Peyer's patch (tissue), 4 donors: ENCODE data around the gene RGS3. TPM values are rescaled to one million over a fixed set of nuclear protein-coding genes. Genes with fewer than 3 reads are reported as not detected.

Experiments
- DNase-seq, 3 donors: peaks; one replicate each; pipeline ENCODE4 v3.0.0-alpha.2; 2017 to 2019
- H3K27ac ChIP-seq, 4 donors: fragments of 200-600 bp; sonication (generic); one replicate each; pipeline ENCODE4 v1.5.1; 2016 to 2019
- H3K27me3 ChIP-seq, 2 donors: fragments of 200-600 bp; sonication (generic); one replicate each; pipeline ENCODE4 v1.5.1; 2019
- H3K36me3 ChIP-seq, 3 donors: fragments of 200-600 bp; sonication (generic); one replicate each; pipeline ENCODE4 v1.5.1; 2016 to 2019
- H3K4me1 ChIP-seq, 4 donors: fragments of 200-600 bp; sonication (generic); one replicate each; pipeline ENCODE4 v1.5.1; 2016 to 2019
- H3K4me3 ChIP-seq, 4 donors: fragments of 200-600 bp; sonication (generic); 1 replicate in 3 of 4; 2 replicates in 1 of 4; pipeline ENCODE4 v1.5.1; 2016 to 2019; ENCODE audit warnings: mild to moderate bottlenecking in 1 of 4
- H3K9me3 ChIP-seq, 4 donors: fragments of 200-600 bp; sonication (generic); one replicate each; pipeline ENCODE4 v1.5.1; 2016 to 2019; ENCODE audit warnings: mild to moderate bottlenecking in 1 of 4
- POLR2A ChIP-seq, 2 donors: fragments of 450-650 bp; IDR thresholded peaks; one replicate each; pipeline ENCODE4 v1.5.1; 2017; ENCODE audit warnings: antibody characterized with exemption in 2 of 2, mild to moderate bottlenecking in 2 of 2, moderate library complexity in 2 of 2
- total RNA-seq, 4 donors: library from RNA; depleted of rRNA; stranded (reverse); fragments of >200 nt; gene quantifications; one replicate each; pipeline ENCODE4 v1.1.0, GENCODE V29; 2016
- TF ChIP-seq, protein P1 (sequence below), 6 experiments: fragments of 450-650 bp in 4 of 6; fragments of 200-600 bp in 2 of 6; sonication (generic) in 1 of 6; IDR thresholded peaks; one replicate each; pipeline ENCODE4 v1.5.1; 2017 to 2019; ENCODE audit warnings: antibody characterized with exemption in 6 of 6, mild to moderate bottlenecking in 3 of 6, moderate library complexity in 1 of 6

Gene RGS3
- total RNA-seq, 4 donors from 2014 or later: 55.3 to 113 (median 88.6) TPM

DNA sequence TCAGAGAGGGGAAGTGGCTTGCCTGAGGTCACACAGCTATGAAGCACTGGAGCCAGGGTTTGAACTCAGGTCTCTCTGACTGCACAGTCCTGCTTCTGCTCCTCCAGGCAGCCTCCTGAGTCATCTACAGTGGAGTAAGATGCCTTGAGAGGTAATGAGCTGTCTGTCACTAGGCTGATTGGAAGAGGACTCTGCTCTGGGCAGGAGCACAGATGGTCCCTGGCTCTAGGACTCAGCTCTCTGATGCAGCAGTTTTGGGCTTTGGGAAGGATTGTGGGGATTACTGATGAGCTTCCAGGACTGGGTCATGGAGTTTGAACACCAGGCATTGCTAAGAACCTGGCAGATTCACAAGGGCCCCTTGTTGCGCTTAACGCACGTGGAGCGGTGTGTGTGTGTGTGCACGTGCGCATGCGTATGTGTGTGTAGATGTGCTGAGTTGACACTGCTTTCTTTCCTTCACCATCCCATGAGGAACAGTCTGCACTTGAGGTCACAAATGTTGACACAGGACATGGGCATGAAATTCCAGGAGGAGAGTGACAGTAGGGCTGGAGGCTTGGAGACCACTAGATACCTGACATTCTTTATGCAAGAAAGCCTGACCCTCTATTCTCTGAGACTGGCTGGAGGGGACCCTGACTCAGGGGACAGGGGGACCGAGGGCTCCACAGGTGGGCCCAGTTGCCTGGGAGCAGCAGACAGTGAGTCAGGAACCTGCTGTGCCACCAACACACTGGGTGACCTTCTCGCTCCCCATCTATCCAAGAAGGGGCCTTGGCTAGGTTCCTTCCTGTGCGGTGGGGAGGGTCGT is 170.5 kb downstream of the RGS3 start:
- Histone ChIP-seq H3K27me3 (no peaks in the 10 kb centered on the region), H3K36me3 (no peaks in the 10 kb centered on the region), H3K27ac (no peak overlapping the region), H3K4me3 (no peak overlapping the region), H3K4me1 (no peaks in the 10 kb centered on the region), H3K9me3 (no peaks in the 10 kb centered on the region)
- DNase-seq: peak in 2 of 3 donors; percentile 10 to 20
- TF ChIP-seq POLR2A (IDR thresholded peaks at IDR 0.05): no peak
- TF ChIP-seq, protein P1, sequence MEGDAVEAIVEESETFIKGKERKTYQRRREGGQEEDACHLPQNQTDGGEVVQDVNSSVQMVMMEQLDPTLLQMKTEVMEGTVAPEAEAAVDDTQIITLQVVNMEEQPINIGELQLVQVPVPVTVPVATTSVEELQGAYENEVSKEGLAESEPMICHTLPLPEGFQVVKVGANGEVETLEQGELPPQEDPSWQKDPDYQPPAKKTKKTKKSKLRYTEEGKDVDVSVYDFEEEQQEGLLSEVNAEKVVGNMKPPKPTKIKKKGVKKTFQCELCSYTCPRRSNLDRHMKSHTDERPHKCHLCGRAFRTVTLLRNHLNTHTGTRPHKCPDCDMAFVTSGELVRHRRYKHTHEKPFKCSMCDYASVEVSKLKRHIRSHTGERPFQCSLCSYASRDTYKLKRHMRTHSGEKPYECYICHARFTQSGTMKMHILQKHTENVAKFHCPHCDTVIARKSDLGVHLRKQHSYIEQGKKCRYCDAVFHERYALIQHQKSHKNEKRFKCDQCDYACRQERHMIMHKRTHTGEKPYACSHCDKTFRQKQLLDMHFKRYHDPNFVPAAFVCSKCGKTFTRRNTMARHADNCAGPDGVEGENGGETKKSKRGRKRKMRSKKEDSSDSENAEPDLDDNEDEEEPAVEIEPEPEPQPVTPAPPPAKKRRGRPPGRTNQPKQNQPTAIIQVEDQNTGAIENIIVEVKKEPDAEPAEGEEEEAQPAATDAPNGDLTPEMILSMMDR (IDR thresholded peaks at IDR 0.05): no peak

DNA sequence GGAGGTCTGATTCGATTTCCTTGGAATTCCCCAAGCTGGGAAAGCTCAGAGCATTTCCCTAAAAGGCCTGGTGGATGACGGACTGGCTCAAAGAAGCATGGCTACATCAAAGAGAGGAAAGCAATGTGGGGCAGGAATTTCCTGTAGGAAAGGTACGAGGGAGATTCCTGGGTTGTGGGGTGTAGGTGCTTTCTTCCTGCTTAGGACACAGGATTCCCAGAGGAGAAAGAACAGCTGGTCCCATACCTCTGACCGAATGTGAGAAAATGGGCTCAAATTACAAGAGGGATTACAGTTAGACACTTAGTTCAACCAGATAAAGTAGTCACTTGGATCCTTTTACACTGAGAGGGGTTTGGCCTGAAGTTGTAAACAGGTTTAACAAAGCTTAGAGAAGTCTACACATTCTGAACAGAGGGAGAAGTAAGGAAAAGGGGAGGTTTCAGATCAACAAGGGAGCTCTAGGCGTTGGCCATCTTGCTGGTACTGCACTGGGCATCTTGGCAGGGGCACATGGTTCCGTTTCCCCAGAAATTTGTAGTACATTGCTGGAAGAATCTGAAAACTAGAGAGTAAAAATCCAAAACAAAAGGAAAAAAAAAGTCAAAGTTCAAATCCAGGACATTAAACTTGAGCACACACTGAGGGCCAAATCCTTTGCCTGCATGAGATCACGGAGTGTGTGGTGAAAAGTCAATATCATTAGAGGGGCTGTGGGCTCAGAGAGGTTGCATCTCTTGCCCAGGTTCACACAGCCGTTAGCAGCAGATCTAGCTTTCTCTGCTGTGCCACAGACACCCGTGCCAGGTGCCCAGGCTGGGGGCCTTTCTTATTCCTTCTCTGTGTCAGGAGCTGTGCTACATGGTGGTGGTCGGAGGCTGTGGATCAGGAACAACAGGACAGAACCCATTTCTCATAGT is 171.3 kb downstream of the RGS3 start:
- Histone ChIP-seq H3K36me3 (no peaks in the 10 kb centered on the region), H3K9me3 (no peaks in the 10 kb centered on the region), H3K4me3 (no peak overlapping the region), H3K27ac (no peak overlapping the region), H3K27me3 (no peaks in the 10 kb centered on the region), H3K4me1 (no peaks in the 10 kb centered on the region)
- DNase-seq: peak in 2 of 3 donors; percentile 18 to 28
- TF ChIP-seq POLR2A (IDR thresholded peaks at IDR 0.05): no peak
- TF ChIP-seq, protein P1 (IDR thresholded peaks at IDR 0.05): no peak

DNA sequence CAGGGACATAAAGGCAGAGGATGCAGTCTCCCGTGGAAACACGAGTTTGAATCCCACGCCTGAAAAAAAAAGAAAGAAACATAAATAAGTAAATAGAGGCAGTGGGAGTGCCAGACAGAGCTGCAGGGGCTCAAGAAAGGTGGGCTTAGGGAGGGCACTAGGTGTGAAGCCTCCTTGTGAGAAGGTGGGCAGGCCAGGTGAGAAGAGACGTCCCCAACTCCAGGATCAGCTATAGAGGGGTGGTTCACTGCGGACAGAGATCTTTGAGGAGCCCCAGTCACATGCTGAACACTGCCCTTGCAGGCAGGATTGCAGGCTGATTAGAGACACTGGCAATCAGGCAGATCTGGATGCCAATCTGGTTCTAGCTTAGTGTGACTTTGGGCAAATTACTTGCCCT is 172.1 kb downstream of the RGS3 start:
- H3K9me3 ChIP-seq: no peaks in the 10 kb centered on the region
- no peak for TF ChIP-seq POLR2A (IDR thresholded peaks at IDR 0.05)
- TF ChIP-seq, protein P1 (IDR thresholded peaks at IDR 0.05): no peak
- no peaks in the 10 kb centered on the region for H3K4me1 ChIP-seq
- no peak overlapping the region for H3K4me3 ChIP-seq
- H3K27ac ChIP-seq: no peak overlapping the region
- H3K36me3 ChIP-seq: no peaks in the 10 kb centered on the region
- no peaks in the 10 kb centered on the region for H3K27me3 ChIP-seq
- DNase-seq: peak in 2 of 3 donors; percentile 7 to 18

DNA sequence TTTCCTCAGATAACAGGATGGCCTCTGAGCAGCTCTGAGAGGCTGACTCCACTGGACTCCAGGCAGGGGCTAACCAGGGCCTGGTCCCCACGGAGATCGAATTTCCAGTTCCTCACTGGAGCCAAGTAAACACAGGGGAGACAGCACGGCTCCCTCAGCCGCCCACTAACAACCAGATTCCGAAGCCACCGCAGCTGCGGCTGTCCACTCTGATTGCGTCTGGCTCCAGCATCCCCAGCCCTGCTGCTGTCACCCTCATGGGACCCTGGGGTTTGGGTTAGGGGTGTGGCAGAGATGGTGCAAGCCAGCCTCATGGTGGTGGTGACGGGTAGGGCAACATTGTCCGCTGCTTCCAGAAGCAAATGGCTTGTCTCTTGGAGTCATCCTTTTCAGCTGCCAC is 172.6 kb downstream of the RGS3 start:
- Histone ChIP-seq H3K27me3 (no peaks in the 10 kb centered on the region), H3K27ac (no peak overlapping the region), H3K9me3 (no peaks in the 10 kb centered on the region), H3K4me3 (no peak overlapping the region), H3K36me3 (no peaks in the 10 kb centered on the region), H3K4me1 (no peaks in the 10 kb centered on the region)
- TF ChIP-seq, protein P1 (IDR thresholded peaks at IDR 0.05): no peak
- peak in 2 of 3 donors; percentile 22 to 32 for DNase-seq

DNA sequence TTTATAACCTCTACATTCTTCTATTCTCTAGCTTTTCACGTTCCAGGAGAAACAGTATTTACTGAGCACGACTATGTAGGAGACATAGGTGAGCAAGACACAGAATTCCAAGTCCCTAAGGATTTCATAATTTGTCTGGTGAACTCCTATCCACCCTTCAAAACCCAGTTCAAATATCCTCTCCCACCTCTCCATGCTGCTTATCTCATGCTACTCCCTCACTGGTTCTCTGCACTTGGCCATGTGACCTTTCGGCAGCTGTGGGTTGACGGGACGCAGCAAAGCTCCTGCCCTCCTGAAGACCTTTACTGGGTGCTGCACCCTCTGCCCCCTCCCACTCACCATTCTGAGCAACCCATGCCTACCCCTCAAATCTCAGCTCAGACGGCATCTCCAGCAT is 173.2 kb downstream of the RGS3 start:
- DNase-seq: peak in 1 of 3 donors; percentile 11
- no peaks in the 10 kb centered on the region for H3K9me3 ChIP-seq
- no peak overlapping the region for H3K4me3 ChIP-seq
- TF ChIP-seq POLR2A (IDR thresholded peaks at IDR 0.05): no peak
- TF ChIP-seq, protein P1 (IDR thresholded peaks at IDR 0.05): no peak
- no peaks in the 10 kb centered on the region for H3K4me1 ChIP-seq
- H3K36me3 ChIP-seq: no peaks in the 10 kb centered on the region
- H3K27ac ChIP-seq: no peak overlapping the region
- no peaks in the 10 kb centered on the region for H3K27me3 ChIP-seq
